Mammary epithelial cell (primary cell): ENCODE results near the gene NLRC5.

Source experiments
- EZH2 ChIP-seq: IDR thresholded peaks from 2 replicates; pipeline ENCODE4 v1.6.1; 2012; ENCODE audit warnings: low read length, inconsistent platforms, borderline replicate concordance
- TF ChIP-seq, protein P1 (sequence below), 2 donors: IDR thresholded peaks in 1 of 2; conservative IDR thresholded peaks in 1 of 2; 2 replicates each; pipeline ENCODE4 v1.5.1; 2011 to 2012; ENCODE audit warnings: inconsistent platforms in 2 of 2, low read length in 2 of 2, mild to moderate bottlenecking in 2 of 2, control low read depth in 1 of 2, low read depth in 1 of 2; ENCODE audit not compliant: insufficient read depth in 1 of 2; ENCODE audit errors: extremely low read depth in 1 of 2

DNA sequence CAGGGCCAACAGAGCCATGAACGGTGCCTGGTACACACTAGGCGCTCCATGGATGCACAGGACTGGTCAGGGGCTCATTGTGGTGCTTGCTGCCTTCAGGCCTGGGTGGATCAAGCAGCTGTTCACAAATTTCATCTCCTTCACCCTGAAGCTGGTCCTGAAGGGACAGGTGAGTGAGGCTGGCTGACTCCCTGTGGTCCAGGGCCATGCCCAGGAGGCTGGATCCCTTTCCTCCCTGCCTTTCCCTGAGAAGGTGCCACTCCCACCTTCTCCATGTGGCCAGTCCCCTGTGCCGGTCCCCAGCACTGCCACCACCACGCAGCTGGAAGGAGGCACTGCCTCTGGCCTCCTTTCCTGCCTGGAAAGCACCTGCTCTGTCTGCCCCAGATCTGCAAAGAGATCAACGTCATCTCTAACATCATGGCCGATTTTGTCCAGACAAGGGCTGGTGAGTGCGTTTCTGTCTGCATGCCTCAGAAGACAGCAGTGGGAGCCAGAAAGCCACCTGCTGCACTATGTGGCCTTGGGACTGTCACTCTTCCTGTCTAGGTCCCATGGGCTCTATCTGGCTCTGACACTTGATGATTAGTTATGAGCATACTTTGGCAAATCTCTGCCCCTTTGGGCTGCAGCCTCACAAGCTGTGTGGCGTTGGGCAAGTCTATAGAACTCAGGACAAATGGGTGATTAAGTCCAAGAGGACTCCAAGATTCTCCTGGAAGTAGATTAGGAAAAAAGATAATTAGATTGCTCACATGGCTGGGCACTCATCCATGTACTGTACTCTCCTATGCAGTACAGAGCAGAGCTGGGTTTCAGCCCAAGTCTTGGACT, 18.2 kb upstream of the NLRC5 start:
- TF ChIP-seq, protein P1, sequence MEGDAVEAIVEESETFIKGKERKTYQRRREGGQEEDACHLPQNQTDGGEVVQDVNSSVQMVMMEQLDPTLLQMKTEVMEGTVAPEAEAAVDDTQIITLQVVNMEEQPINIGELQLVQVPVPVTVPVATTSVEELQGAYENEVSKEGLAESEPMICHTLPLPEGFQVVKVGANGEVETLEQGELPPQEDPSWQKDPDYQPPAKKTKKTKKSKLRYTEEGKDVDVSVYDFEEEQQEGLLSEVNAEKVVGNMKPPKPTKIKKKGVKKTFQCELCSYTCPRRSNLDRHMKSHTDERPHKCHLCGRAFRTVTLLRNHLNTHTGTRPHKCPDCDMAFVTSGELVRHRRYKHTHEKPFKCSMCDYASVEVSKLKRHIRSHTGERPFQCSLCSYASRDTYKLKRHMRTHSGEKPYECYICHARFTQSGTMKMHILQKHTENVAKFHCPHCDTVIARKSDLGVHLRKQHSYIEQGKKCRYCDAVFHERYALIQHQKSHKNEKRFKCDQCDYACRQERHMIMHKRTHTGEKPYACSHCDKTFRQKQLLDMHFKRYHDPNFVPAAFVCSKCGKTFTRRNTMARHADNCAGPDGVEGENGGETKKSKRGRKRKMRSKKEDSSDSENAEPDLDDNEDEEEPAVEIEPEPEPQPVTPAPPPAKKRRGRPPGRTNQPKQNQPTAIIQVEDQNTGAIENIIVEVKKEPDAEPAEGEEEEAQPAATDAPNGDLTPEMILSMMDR (conservative IDR thresholded peaks at IDR 0.05 in 1 of 2, IDR thresholded peaks at IDR 0.05 in 1 of 2; ENCODE audit: extremely low read depth in 1 of 2, insufficient read depth in 1 of 2, low read depth in 1 of 2, low read length in 2 of 2) = no peak
- no peak for TF ChIP-seq EZH2
